ENCODE measurements around the gene PPARA.
"Not testable (repeated sequence)": the region's sequence is repeated elsewhere in the genome, so short reads cannot be mapped to it uniquely, and the experiment has no call there.

Gene PPARA

GRCh38 chr22:46178755-46179505 is 28.6 kb downstream of the PPARA start:
- no peak for DNase-seq

DNA sequence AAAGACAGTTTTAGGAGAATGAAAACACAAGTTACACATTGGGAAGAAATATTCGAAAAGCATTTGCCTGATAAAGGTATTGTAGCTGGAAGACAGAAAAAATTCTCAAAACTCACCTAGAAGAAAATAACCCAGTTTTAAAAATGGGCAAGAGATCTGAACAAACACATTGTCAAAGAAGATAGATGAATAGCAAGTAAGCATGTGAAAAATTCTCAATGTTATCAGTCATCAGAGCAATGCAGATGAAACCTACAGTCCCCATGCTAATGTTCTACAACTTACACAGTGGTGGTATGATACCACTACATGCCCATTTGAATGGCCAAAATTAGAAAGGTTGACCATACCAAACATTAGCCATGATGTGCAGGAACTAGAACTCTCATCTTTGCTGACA is 29.4 kb downstream of the PPARA start:
- no peak for DNase-seq

GRCh38 chr22:46180370-46181137 is 30.2 kb downstream of the PPARA start:
- DNase-seq = no peak

- no peak for DNase-seq
Observed at GRCh38 chr22:46183733-46184132, 33.4 kb downstream of the PPARA start.

- DNase-seq = no peak
Observed at GRCh38 chr22:46185283-46185682, 35.0 kb downstream of the PPARA start.

DNA sequence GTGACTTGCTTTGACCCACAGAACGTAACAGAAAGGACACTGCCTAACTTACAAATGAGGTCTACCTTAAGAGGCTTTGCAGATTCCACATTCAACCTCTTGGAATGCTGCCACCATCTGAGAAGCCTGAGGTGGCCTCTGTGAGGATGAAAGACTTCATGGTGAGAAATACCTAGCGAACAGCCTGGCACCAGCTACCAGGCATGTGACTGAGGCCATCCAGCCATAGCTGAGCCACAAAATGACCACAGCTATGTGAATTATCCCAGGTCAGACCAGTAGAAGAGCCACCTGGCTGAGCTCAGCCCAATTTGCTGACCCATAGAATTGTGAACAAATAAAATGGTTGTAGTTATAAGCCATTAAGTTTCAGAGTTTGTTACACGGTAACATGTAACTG is 37.5 kb downstream of the PPARA start:
- DNase-seq = no peak

- no peak for DNase-seq
Observed at GRCh38 chr22:46192210-46192993, 42.1 kb downstream of the PPARA start.

GRCh38 chr22:46193898-46194310 is 43.6 kb downstream of the PPARA start:
- DNase-seq = no peak

GRCh38 chr22:46195487-46196165 is 45.3 kb downstream of the PPARA start:
- DNase-seq = no peak

- no peak for DNase-seq
Observed at GRCh38 chr22:46196278-46196677, 46.0 kb downstream of the PPARA start.

- no peak for DNase-seq
Observed at GRCh38 chr22:46198274-46198673, 47.9 kb downstream of the PPARA start.

GRCh38 chr22:46198806-46199205 is 48.5 kb downstream of the PPARA start:
- not testable (repeated sequence) for DNase-seq

GRCh38 chr22:46201059-46201757 is 50.9 kb downstream of the PPARA start:
- DNase-seq = no peak

- no peak for DNase-seq
Observed at GRCh38 chr22:46202897-46203600, 52.7 kb downstream of the PPARA start.

- DNase-seq = no peak
Observed at GRCh38 chr22:46203601-46203980, 53.3 kb downstream of the PPARA start.

DNA sequence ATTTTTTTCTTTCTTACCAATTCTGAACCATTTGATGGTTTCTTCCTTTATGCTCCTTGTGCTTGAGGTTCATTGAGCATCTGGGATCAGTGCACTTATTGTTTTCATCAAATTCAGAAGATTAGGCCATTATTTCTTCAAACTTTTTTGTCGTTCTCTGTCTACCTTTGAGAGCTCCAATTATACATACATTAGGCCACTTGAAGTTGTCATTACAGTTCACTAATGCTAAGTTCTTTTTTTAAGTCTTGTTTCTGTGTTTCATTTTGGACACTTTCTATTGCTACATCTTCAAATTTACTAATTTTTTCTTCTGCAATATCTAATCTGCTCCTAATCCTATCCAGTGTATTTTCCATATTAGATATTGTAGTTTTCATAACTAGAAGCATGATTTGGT is 58.9 kb downstream of the PPARA start:
- DNase-seq = no peak

GRCh38 chr22:46212195-46212594 is 61.9 kb downstream of the PPARA start:
- no peak for DNase-seq

- DNase-seq = no peak
Observed at GRCh38 chr22:46213052-46213451, 62.7 kb downstream of the PPARA start.

- no peak for DNase-seq
Observed at GRCh38 chr22:46214149-46214548, 63.8 kb downstream of the PPARA start.

DNA sequence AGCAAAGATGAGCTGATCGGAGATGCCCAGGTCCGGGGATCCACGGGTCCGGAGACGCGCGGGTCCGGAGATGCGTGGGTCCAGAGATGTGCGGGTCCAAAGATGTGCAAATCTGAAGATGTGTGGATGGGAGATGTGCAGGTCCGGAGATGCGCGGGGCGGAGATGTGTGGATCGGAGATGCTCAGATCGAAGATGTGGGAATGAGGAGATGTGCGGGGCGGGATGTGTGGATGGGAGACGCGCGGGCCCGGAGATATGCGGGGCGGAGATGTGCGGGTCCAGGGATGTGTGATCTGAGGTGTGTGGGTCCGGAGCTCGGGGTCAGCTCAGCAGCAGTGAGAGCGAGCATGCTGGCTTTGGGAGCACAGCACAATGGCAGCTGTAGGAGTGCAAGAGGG is 64.3 kb downstream of the PPARA start:
- DNase-seq = no peak

DNA sequence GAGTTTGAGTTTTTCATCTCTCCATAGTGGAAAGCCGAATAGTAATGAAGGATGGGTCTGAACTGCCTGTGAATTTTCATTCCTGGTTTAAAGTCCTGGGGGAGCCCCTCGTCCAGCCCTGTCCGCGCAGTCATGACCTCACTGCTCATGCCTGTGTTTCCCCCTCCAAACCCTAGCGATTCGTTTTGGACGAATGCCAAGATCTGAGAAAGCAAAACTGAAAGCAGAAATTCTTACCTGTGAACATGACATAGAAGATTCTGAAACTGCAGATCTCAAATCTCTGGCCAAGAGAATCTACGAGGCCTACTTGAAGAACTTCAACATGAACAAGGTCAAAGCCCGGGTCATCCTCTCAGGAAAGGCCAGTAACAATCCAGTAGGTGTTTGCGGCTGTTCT is 69.3 kb downstream of the PPARA start:
- DNase-seq = no peak

GRCh38 chr22:46220921-46221320 is 70.6 kb downstream of the PPARA start:
- no peak for DNase-seq

Data from CD4-positive, alpha-beta T cell treated with Interleukin-6 for 4 hours (primary cell).